Panc1 (cell line): Measurements from ENCODE around the gene OR52D1. TPM values are rescaled to one million over a fixed set of nuclear protein-coding genes. Genes with fewer than 3 reads are reported as not detected.

Experiments used
- ATAC-seq: fragments of 200-7000 bp; cut with Tn5 transposase; 2 replicates; pipeline ENCODE4 v1.9.1; 2020; ENCODE audit warnings: mild to moderate bottlenecking, moderate library complexity
- BruUV-seq: library from RNA; stranded (reverse); fragments of 400-500 nt; replicated peaks from 2 replicates; lab custom pipeline; 2021; lab: Mats Ljungman, UMichigan
- CTCF ChIA-PET: fragments of 300-600 bp; sonication (Branson Sonifier 250); formaldehyde crosslinking; loops from one replicate; lab custom pipeline; 2022; ENCODE audit warnings: antibody characterized with exemption; lab: Charles Lee
- POLR2A ChIA-PET: fragments of 300-600 bp; sonication (Branson Sonifier 250); formaldehyde crosslinking; loops from one replicate; lab custom pipeline; 2022; ENCODE audit warnings: antibody characterized with exemption; lab: Charles Lee
- DNase-seq: peaks from one replicate; pipeline ENCODE4 v3.0.0-alpha.2; 2010; ENCODE audit warnings: low read depth, low spot score
- H3K27ac ChIP-seq: 2 replicates; pipeline ENCODE4 v1.5.1; 2011; ENCODE audit warnings: mild to moderate bottlenecking, low read length, inconsistent platforms
- H3K27me3 ChIP-seq: fragments of 200-500 bp; sonication (Bioruptor generic); 2 replicates; pipeline ENCODE4 v1.6.0; 2014; ENCODE audit warnings: low read length, inconsistent platforms; ENCODE audit not compliant: control insufficient read depth, insufficient read depth
- H3K36me3 ChIP-seq: fragments of 200-500 bp; sonication (Bioruptor generic); 2 replicates; pipeline ENCODE4 v1.5.1; 2014; ENCODE audit warnings: inconsistent platforms, mild to moderate bottlenecking, low read length, moderate library complexity; ENCODE audit not compliant: control insufficient read depth, insufficient read depth
- H3K4me1 ChIP-seq: 2 replicates; pipeline ENCODE4 v1.5.1; 2011; ENCODE audit warnings: inconsistent platforms, mild to moderate bottlenecking, low read length, moderate library complexity; ENCODE audit not compliant: control insufficient read depth, insufficient read depth
- H3K4me3 ChIP-seq, 2 experiments: 2 replicates each; pipeline ENCODE4 v1.5.1; 2011 to 2012; ENCODE audit warnings: low read depth in 2 of 2, low read length in 2 of 2, mild to moderate bottlenecking in 2 of 2, inconsistent platforms in 1 of 2, moderate library complexity in 1 of 2
- H3K9me3 ChIP-seq: fragments of 200-500 bp; sonication (Bioruptor generic); 2 replicates; pipeline ENCODE4 v1.5.1; 2014; ENCODE audit warnings: low read depth, mild to moderate bottlenecking, inconsistent platforms, low read length, moderate library complexity; ENCODE audit not compliant: control insufficient read depth, insufficient read depth
- CTCF ChIP-seq: fragments of 450-650 bp; IDR thresholded peaks from 2 replicates; pipeline ENCODE4 v1.5.1; 2017; ENCODE audit warnings: mild to moderate bottlenecking
- POLR2AphosphoS5 ChIP-seq: IDR thresholded peaks from 2 replicates; pipeline ENCODE4 v1.6.1; 2012; ENCODE audit warnings: mild to moderate bottlenecking, low read depth, low read length, moderate library complexity
- REST ChIP-seq, 2 experiments: IDR thresholded peaks; 2 replicates each; pipeline ENCODE4 v1.6.1; 2011 to 2012; ENCODE audit warnings: low read depth in 2 of 2, control low read depth in 1 of 2, low read length in 1 of 2, mild to moderate bottlenecking in 1 of 2, moderate library complexity in 1 of 2; ENCODE audit not compliant: insufficient read depth in 1 of 2
- SIN3A ChIP-seq: IDR thresholded peaks from 2 replicates; pipeline ENCODE4 v1.6.1; 2012; ENCODE audit warnings: low read depth, mild to moderate bottlenecking, low read length, moderate library complexity, borderline replicate concordance; ENCODE audit not compliant: insufficient read depth
- TCF7L2 ChIP-seq: IDR thresholded peaks from 2 replicates; pipeline ENCODE4 v1.6.1; 2011; ENCODE audit warnings: mild to moderate bottlenecking, low read depth, low read length, inconsistent platforms
- in situ Hi-C: cut with HindIII; loops from 2 replicates; pipeline ENCODE4 v1.10.0; 2016; ENCODE audit warnings: low sequenced_read_pairs, low pct_unique_long_range_greater_than_20kb
- intact Hi-C: fragments of 100-400 bp; cut with micrococcal nuclease; formaldehyde crosslinking; loops from one replicate; pipeline ENCODE4 v1.10.0; 2022; ENCODE audit not compliant: unreplicated experiment
- total RNA-seq: library from RNA; stranded (reverse); gene quantifications from one replicate; pipeline ENCODE4 v1.2.1, GENCODE V29; 2021; ENCODE audit not compliant: unreplicated experiment

OR52D1 gene
- total RNA-seq, 1 experiment from 2014 or later = not detected

- Histone ChIP-seq H3K4me1 (no peaks in the 10 kb centered on the region), H3K9me3 (no peaks in the 10 kb centered on the region), H3K27me3 (0 out of 2 replicates have a peak, but pooled peaks cover 2% of the 10 kb centered on the region), H3K4me3 (no peak overlapping the region), H3K27ac (no peak overlapping the region), H3K36me3 (no peaks in the 10 kb centered on the region; the same call in 1 of the 2 replicates)
- no peak for TF ChIP-seq REST (IDR thresholded peaks at IDR 0.05; ENCODE audit: insufficient read depth in 1 of 2, low read depth in 2 of 2, low read length in 1 of 2)
- no peak for TF ChIP-seq CTCF
- no peak for TF ChIP-seq POLR2AphosphoS5
- TF ChIP-seq TCF7L2 = no peak
- TF ChIP-seq SIN3A = no peak
- ChIA-PET POLR2A (no interaction called here), CTCF (no interaction called here)
- ATAC-seq (no peak), DNase-seq (no peak)
- BruUV-seq = no TSS peak
- intact Hi-C loops = no loop called here
- in situ Hi-C loops = no loop called here
Measured at GRCh38 chr11:5500393-5500801, 11.9 kb downstream of the OR52D1 start.

- Histone ChIP-seq H3K4me3 (no peak overlapping the region), H3K9me3 (no peaks in the 10 kb centered on the region), H3K4me1 (no peaks in the 10 kb centered on the region), H3K36me3 (no peaks in the 10 kb centered on the region; the same call in 1 of the 2 replicates), H3K27ac (no peak overlapping the region), H3K27me3 (0 out of 2 replicates have a peak, but pooled peaks cover 2% of the 10 kb centered on the region)
- ChIA-PET CTCF (no interaction called here), POLR2A (no interaction called here)
- ATAC-seq (no peak), DNase-seq (no peak)
- intact Hi-C loops (no loop called here), in situ Hi-C loops (no loop called here)
- BruUV-seq = no TSS peak
- TF ChIP-seq POLR2AphosphoS5 (no peak), CTCF (no peak), TCF7L2 (no peak), SIN3A (no peak), REST (IDR thresholded peaks at IDR 0.05; ENCODE audit: insufficient read depth in 1 of 2, low read depth in 2 of 2, low read length in 1 of 2) (no peak)
Measured at GRCh38 chr11:5504403-5504921, 16.0 kb downstream of the OR52D1 start.
